K562 (cell line): ENCODE results near the gene TARS2. TPM values are rescaled to one million over a fixed set of nuclear protein-coding genes. Genes with fewer than 3 reads are reported as not detected.
A peak's percentile ranks its signal among the peaks of the same experiment; 100 is the strongest.

Source experiments
- CHD1 ChIP-seq: fragments of 200-600 bp; sonication (generic); IDR thresholded peaks from one replicate; pipeline ENCODE4 v1.6.1; 2012; ENCODE audit warnings: mild to moderate bottlenecking, moderate library complexity, low read length, inconsistent platforms
- JUNB ChIP-seq: fragments of 450-650 bp; formaldehyde crosslinking; conservative IDR thresholded peaks from 2 replicates; pipeline ENCODE4 v1.4.0; 2020; ENCODE audit warnings: mild to moderate bottlenecking
- PHF20 ChIP-seq: fragments of 450-650 bp; IDR thresholded peaks from 2 replicates; pipeline ENCODE4 v1.6.1; 2018; ENCODE audit not compliant: partially characterized antibody
- POLR2AphosphoS2 ChIP-seq: IDR thresholded peaks from 2 replicates; pipeline ENCODE4 v1.6.1; 2012; ENCODE audit warnings: low read length, improper control_type of control experiment
- POLR2AphosphoS5 ChIP-seq: IDR thresholded peaks from 2 replicates; pipeline ENCODE4 v1.6.1; 2011; ENCODE audit warnings: mild to moderate bottlenecking, low read depth, low read length, moderate library complexity; ENCODE audit not compliant: control insufficient read depth, insufficient read depth
- PRPF4 ChIP-seq: fragments of 200-400 bp; formaldehyde crosslinking; IDR thresholded peaks from one replicate; pipeline ENCODE4 v1.6.1; 2017; ENCODE audit warnings: low read length, low read depth, mild to moderate bottlenecking; ENCODE audit not compliant: insufficient read depth, poor library complexity, severe bottlenecking
- STAT5B ChIP-seq: fragments of 250-450 bp; sonication (Bioruptor Pico); IDR thresholded peaks from 2 replicates; pipeline ENCODE4 v1.8.0; 2021; ENCODE audit warnings: mild to moderate bottlenecking, inconsistent platforms
- SUPT5H ChIP-seq: fragments of 450-650 bp; IDR thresholded peaks from 2 replicates; pipeline ENCODE4 v1.6.1; 2016
- ZNF146 ChIP-seq: IDR thresholded peaks from one replicate; pipeline ENCODE4 v1.6.1; 2018; ENCODE audit warnings: missing compliant biosample characterization; ENCODE audit not compliant: unreplicated experiment
- ZNF184 ChIP-seq: sonication (generic); formaldehyde crosslinking; IDR thresholded peaks from 2 replicates; pipeline ENCODE4 v1.5.0; 2020; ENCODE audit warnings: missing genetic modification reagents
- ZNF79 ChIP-seq: fragments of 250-450 bp; sonication (Bioruptor Pico); IDR thresholded peaks from 2 replicates; pipeline ENCODE4 v1.4.0; 2020; ENCODE audit warnings: low read depth, mild to moderate bottlenecking, moderate library complexity
- polyA plus RNA-seq, 8 experiments: library from polyadenylated mRNA; depleted of rRNA in 4 of 8; stranded (reverse) in 5 of 8; unstranded in 3 of 8; fragments of >200 nt; fragmentation: Nextera tagmentation in 2 of 8; fragmentation: Illumina TruSeq in 1 of 8; extraction: Ambion mirVana in 2 of 8; extraction: Trizol in 1 of 8; gene quantifications; 2 replicates each; pipeline versions ENCODE4 v1.2.1 to v1.2.3, GENCODE V29; 2011 to 2014; ENCODE audit warnings: inconsistent platforms in 1 of 8, missing spikeins in 1 of 8
- total RNA-seq, 7 experiments: library from RNA; depleted of rRNA in 6 of 7; stranded (reverse); fragments of >200 nt in 6 of 7; fragmentation: Illumina TruSeq in 2 of 7; extraction: Trizol in 2 of 7; gene quantifications; 2 replicates each; pipeline versions ENCODE4 v1.2.1 to v1.2.3, GENCODE V29; 2011 to 2021; ENCODE audit warnings: low replicate concordance in 1 of 7
- TF ChIP-seq, protein P1 (sequence below): IDR thresholded peaks from 2 replicates; pipeline ENCODE4 v1.6.1; 2014; ENCODE audit warnings: antibody characterized with exemption
- TF ChIP-seq, protein P2 (sequence below): sonication (generic); formaldehyde crosslinking; IDR thresholded peaks from 2 replicates; pipeline ENCODE4 v1.8.1; 2022; ENCODE audit warnings: missing genetic modification reagents

TARS2 gene
- total and polyA plus RNA-seq, 9 of the 15 experiments (the other 6 are each of a cell fraction or from before 2014, with no cell fraction given): 17.0 to 64.2 (median 39.4) TPM

- TF ChIP-seq, protein P1, sequence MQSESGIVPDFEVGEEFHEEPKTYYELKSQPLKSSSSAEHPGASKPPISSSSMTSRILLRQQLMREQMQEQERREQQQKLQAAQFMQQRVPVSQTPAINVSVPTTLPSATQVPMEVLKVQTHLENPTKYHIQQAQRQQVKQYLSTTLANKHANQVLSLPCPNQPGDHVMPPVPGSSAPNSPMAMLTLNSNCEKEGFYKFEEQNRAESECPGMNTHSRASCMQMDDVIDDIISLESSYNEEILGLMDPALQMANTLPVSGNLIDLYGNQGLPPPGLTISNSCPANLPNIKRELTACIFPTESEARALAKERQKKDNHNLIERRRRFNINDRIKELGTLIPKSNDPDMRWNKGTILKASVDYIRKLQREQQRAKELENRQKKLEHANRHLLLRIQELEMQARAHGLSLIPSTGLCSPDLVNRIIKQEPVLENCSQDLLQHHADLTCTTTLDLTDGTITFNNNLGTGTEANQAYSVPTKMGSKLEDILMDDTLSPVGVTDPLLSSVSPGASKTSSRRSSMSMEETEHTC: no peak
- TF ChIP-seq ZNF79 (no peak), JUNB (CRISPR knock-in tag) (no peak), STAT5B (no peak), POLR2AphosphoS2 (peak; percentile 66; the same call in 1 of the 2 replicates), PHF20 (peak; percentile 83), POLR2AphosphoS5 (peak; percentile 37; the same call in 1 of the 2 replicates), ZNF146 (no peak), SUPT5H (peak; percentile 75), PRPF4 (no peak), CHD1 (no peak), ZNF184 (CRISPR knock-in tag) (no peak)
- TF ChIP-seq, protein P2, sequence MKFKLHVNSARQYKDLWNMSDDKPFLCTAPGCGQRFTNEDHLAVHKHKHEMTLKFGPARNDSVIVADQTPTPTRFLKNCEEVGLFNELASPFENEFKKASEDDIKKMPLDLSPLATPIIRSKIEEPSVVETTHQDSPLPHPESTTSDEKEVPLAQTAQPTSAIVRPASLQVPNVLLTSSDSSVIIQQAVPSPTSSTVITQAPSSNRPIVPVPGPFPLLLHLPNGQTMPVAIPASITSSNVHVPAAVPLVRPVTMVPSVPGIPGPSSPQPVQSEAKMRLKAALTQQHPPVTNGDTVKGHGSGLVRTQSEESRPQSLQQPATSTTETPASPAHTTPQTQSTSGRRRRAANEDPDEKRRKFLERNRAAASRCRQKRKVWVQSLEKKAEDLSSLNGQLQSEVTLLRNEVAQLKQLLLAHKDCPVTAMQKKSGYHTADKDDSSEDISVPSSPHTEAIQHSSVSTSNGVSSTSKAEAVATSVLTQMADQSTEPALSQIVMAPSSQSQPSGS (CRISPR knock-in tag): no peak
Measured at GRCh38 chr1:150555198-150555970, 68.2 kb downstream of the TARS2 start (continued).
